ENCODE measurements around the gene LETM1. TPM values are rescaled to one million over a fixed set of nuclear protein-coding genes. Genes with fewer than 3 reads are reported as not detected.
A peak's percentile ranks its signal among the peaks of the same experiment; 100 is the strongest.

LETM1 gene
- total and polyA plus RNA-seq, 2 experiments from 2014 or later, result 23.3 to 68.9 TPM

GRCh38 chr4:1792158-1792831, 63.7 kb downstream of the LETM1 start:
- H2AFZ ChIP-seq, result peak overlapping the region; percentile 74; the same call in 1 of the 2 replicates
- H3K9me2 ChIP-seq (ENCODE audit: insufficient read depth), result no peaks in the 10 kb centered on the region
- ATAC-seq, result no peak; the same call in 2 of the 3 replicates

More at GRCh38 chr4:1792158-1792831, 63.7 kb downstream of the LETM1 start:
- Histone ChIP-seq H3K27me3 (ENCODE audit: insufficient read depth) (peaks cover 49% of the 10 kb centered on the region), H3K36me3 (ENCODE audit: insufficient read depth) (no peaks in the 10 kb centered on the region), H4K20me1 (replicated peaks; ENCODE audit: insufficient read depth) (peaks cover 4% of the 10 kb centered on the region; the same call in 1 of the 2 replicates), H3K27ac (ENCODE audit: low read depth) (no peak overlapping the region), H3F3A (replicated peaks; ENCODE audit: low read depth) (no peaks in the 10 kb centered on the region), H3K79me2 (replicated peaks; ENCODE audit: insufficient read depth) (no peaks in the 10 kb centered on the region), H3K4me2 (peak overlapping the region; percentile 78), H3K4me3 (peak overlapping the region; percentile 53), H3K4me1 (ENCODE audit: insufficient read depth) (0 out of 2 replicates have a peak, but pooled peaks cover 4% of the 10 kb centered on the region)
- H3K27me3 Mint-ChIP-seq (ENCODE audit: insufficient read depth, low read depth, poor library complexity), result peaks cover 25% of the 10 kb centered on the region
- H3K4me1 Mint-ChIP-seq, result peaks cover 2% of the 10 kb centered on the region; the same call in 2 of the 3 replicates
- H3K4me3 Mint-ChIP-seq, result peak overlapping the region; percentile 64
- H3K27ac Mint-ChIP-seq, result no peak overlapping the region
- no peak; the same call in 1 of the 2 replicates for TF ChIP-seq POLR2AphosphoS5 (IDR thresholded peaks at IDR 0.05; ENCODE audit: low read depth)
- TF ChIP-seq ZNF114 (CRISPR knock-in tag; IDR thresholded peaks at IDR 0.05), result no peak
- no peak for TF ChIP-seq REST (IDR thresholded peaks at IDR 0.05; ENCODE audit: unreplicated experiment)
- TF ChIP-seq STAT1 (IDR thresholded peaks at IDR 0.05; ENCODE audit: unreplicated experiment), result no peak
- TF ChIP-seq ZNF331 (CRISPR knock-in tag; IDR thresholded peaks at IDR 0.05; ENCODE audit: low read depth), result no peak
- TF ChIP-seq ETS1 (IDR thresholded peaks at IDR 0.05), result no peak
- no peak for TF ChIP-seq CREB1 (CRISPR knock-in tag; IDR thresholded peaks at IDR 0.05; ENCODE audit: low read depth)
- TF ChIP-seq NANOG (IDR thresholded peaks at IDR 0.05; ENCODE audit: borderline replicate concordance), result no peak
- no peak for TF ChIP-seq CTCF (conservative IDR thresholded peaks at IDR 0.05; ENCODE audit: low read depth in 2 of 2)
- TF ChIP-seq EZH2phosphoT487 (IDR thresholded peaks at IDR 0.05; ENCODE audit: unreplicated experiment), result no peak
- TF ChIP-seq JUNB (IDR thresholded peaks at IDR 0.05; ENCODE audit: unreplicated experiment), result no peak
- TF ChIP-seq EZH2 (IDR thresholded peaks at IDR 0.05; ENCODE audit: low read depth, unreplicated experiment), result no peak
- TF ChIP-seq ZNF462 (CRISPR knock-in tag; IDR thresholded peaks at IDR 0.05), result no peak
- no peaks in the 10 kb centered on the region for H3K9me3 Mint-ChIP-seq
- no peak for DNase-seq (ENCODE audit: low spot score)
- no peaks in the 10 kb centered on the region for H3K36me3 Mint-ChIP-seq (ENCODE audit: low read depth)

All from GM23338 (cell line).